K562 (cell line): Measurements from ENCODE around the gene NUCKS1. TPM values are rescaled to one million over a fixed set of nuclear protein-coding genes. Genes with fewer than 3 reads are reported as not detected.

Experiments
- ATAC-seq: fragments of 200-7000 bp; cut with Tn5 transposase; 3 replicates; pipeline ENCODE4 v1.9.1; 2020; ENCODE audit warnings: moderate library complexity
- BruUV-seq: library from RNA; stranded (reverse); fragments of 400-500 nt; replicated peaks from 2 replicates; lab custom pipeline; 2021; lab: Mats Ljungman, UMichigan
- CTCF ChIA-PET: fragments of 300-600 bp; formaldehyde crosslinking; extraction: SDS; loops from one replicate; lab custom pipeline; 2021; ENCODE audit warnings: low intra/inter-chr PET ratio; lab: Yijun Ruan, JAX
- POLR2A ChIA-PET: fragments of 300-600, 350-650 bp; sonication (Branson Sonifier 250); formaldehyde crosslinking; extraction: SDS; loops from one replicate; lab custom pipeline; 2021; ENCODE audit warnings: antibody characterized with exemption, inconsistent platforms; lab: Yijun Ruan, JAX
- DNase-seq, 4 experiments: peaks; one replicate each; pipeline versions ENCODE4 v3.0.0 to v3.0.0-alpha.2; 2011 to 2018; ENCODE audit warnings: low spot score in 3 of 4, mixed read lengths in 3 of 4; ENCODE audit errors: extremely low read depth in 1 of 4
- FAIRE-seq: peaks from 2 replicates; lab custom pipeline; 2011; peaks lifted over from hg19 to GRCh38; lab: Jason Lieb, UNC
- H2AFZ ChIP-seq: 2 replicates; pipeline ENCODE4 v1.6.0; 2011; ENCODE audit warnings: low read depth, low read length, control low read depth, inconsistent platforms
- H3K27ac ChIP-seq: fragments of 200-600 bp; 3 replicates; pipeline ENCODE4 v1.8.0; 2011; ENCODE audit warnings: low read depth, mild to moderate bottlenecking, control low read depth, inconsistent platforms, low read length, moderate library complexity, mixed read lengths; ENCODE audit errors: extremely low read depth
- H3K27me3 ChIP-seq, 2 experiments: fragments of 300-600 bp in 1 of 2; 2 replicates in 1 of 2; 3 replicates in 1 of 2; pipeline versions ENCODE4 v1.6.0 to v1.8.0; 2011; ENCODE audit warnings: inconsistent platforms in 2 of 2, low read length in 2 of 2, mild to moderate bottlenecking in 1 of 2, mixed read lengths in 1 of 2, moderate library complexity in 1 of 2; ENCODE audit not compliant: control insufficient read depth in 2 of 2, insufficient read depth in 2 of 2
- H3K36me3 ChIP-seq: fragments of 300-600 bp; 3 replicates; pipeline ENCODE4 v1.8.0; 2011; ENCODE audit warnings: mild to moderate bottlenecking, low read length, inconsistent platforms; ENCODE audit not compliant: control insufficient read depth, insufficient read depth
- H3K4me1 ChIP-seq, 2 experiments: fragments of 200-600 bp in 1 of 2; replicated peaks in 1 of 2; 2 replicates in 1 of 2; 3 replicates in 1 of 2; pipeline versions ENCODE4 v1.5.1 to v1.8.0; 2011; ENCODE audit warnings: inconsistent platforms in 2 of 2, low read length in 2 of 2, mild to moderate bottlenecking in 1 of 2, mixed read lengths in 1 of 2, moderate library complexity in 1 of 2; ENCODE audit not compliant: control insufficient read depth in 2 of 2, insufficient read depth in 2 of 2
- H3K4me2 ChIP-seq: 2 replicates; pipeline ENCODE4 v1.6.1; 2011; ENCODE audit warnings: low read length, control low read depth, inconsistent platforms, mixed read lengths; ENCODE audit not compliant: insufficient read depth
- H3K4me3 ChIP-seq: fragments of 200-600 bp; sonication (generic), shearing (Covaris generic); 2 replicates; pipeline ENCODE4 v1.5.1; 2016; ENCODE audit warnings: control low read depth, inconsistent platforms
- H3K79me2 ChIP-seq: fragments of 200-600 bp; 3 replicates; pipeline ENCODE4 v1.8.0; 2011; ENCODE audit warnings: low read length, inconsistent platforms; ENCODE audit not compliant: control insufficient read depth, insufficient read depth
- H3K9ac ChIP-seq, 2 experiments: 2 replicates each; pipeline versions ENCODE4 v1.6.0 to v1.6.1; 2011; ENCODE audit warnings: low read depth in 2 of 2, low read length in 2 of 2, control low read depth in 1 of 2, inconsistent platforms in 1 of 2, mild to moderate bottlenecking in 1 of 2, mixed read lengths in 1 of 2; ENCODE audit not compliant: insufficient read depth in 1 of 2
- H3K9me1 ChIP-seq: one replicate; pipeline ENCODE4 v1.6.0; 2011; ENCODE audit warnings: inconsistent platforms, mild to moderate bottlenecking, low read length, moderate library complexity; ENCODE audit not compliant: control insufficient read depth, insufficient read depth
- H3K9me3 ChIP-seq: replicated peaks from 2 replicates; pipeline ENCODE4 v1.5.1; 2011; ENCODE audit warnings: low read depth, low read length, inconsistent platforms; ENCODE audit not compliant: control insufficient read depth, insufficient read depth
- H4K20me1 ChIP-seq: replicated peaks from 2 replicates; pipeline ENCODE4 v1.6.1; 2011; ENCODE audit warnings: low read length, inconsistent platforms, mixed read lengths; ENCODE audit not compliant: control insufficient read depth, insufficient read depth
- KLF6 ChIP-seq: fragments of 250-450 bp; sonication (Bioruptor Pico); IDR thresholded peaks from 2 replicates; pipeline ENCODE4 v1.4.0; 2020; ENCODE audit warnings: mild to moderate bottlenecking, moderate library complexity, borderline replicate concordance
- MIER1 ChIP-seq: fragments of 450-650 bp; IDR thresholded peaks from 2 replicates; pipeline ENCODE4 v1.6.1; 2016; ENCODE audit warnings: antibody characterized with exemption, mild to moderate bottlenecking, low read depth
- MTA3 ChIP-seq: fragments of 450-650 bp; formaldehyde crosslinking; IDR thresholded peaks from 2 replicates; pipeline ENCODE4 v1.6.1; 2017; ENCODE audit warnings: mild to moderate bottlenecking, borderline replicate concordance
- NCOA1 ChIP-seq: fragments of 450-650 bp; IDR thresholded peaks from 2 replicates; pipeline ENCODE4 v1.6.1; 2016; ENCODE audit warnings: low read depth
- NCOR1 ChIP-seq: fragments of 450-650 bp; IDR thresholded peaks from 2 replicates; pipeline ENCODE4 v1.6.1; 2016; ENCODE audit warnings: mild to moderate bottlenecking, moderate library complexity
- RAD21 ChIP-seq, 2 experiments: fragments of 250-450 bp in 1 of 2; fragments of 450-650 bp in 1 of 2; sonication (Bioruptor Pico) in 1 of 2; formaldehyde crosslinking in 1 of 2; IDR thresholded peaks in 1 of 2; conservative IDR thresholded peaks in 1 of 2; 2 replicates each; pipeline versions ENCODE4 v1.4.0 to v1.8.0; 2020 to 2022; ENCODE audit warnings: mild to moderate bottlenecking in 2 of 2, moderate library complexity in 1 of 2
- RAD51 ChIP-seq: fragments of 450-650 bp; IDR thresholded peaks from 2 replicates; pipeline ENCODE4 v1.7.1; 2016; ENCODE audit warnings: low read depth, mild to moderate bottlenecking, borderline replicate concordance
- RCOR1 ChIP-seq, 2 experiments: IDR thresholded peaks; 2 replicates each; pipeline ENCODE4 v1.6.1; 2012; ENCODE audit warnings: low read depth in 2 of 2, low read length in 2 of 2, borderline replicate concordance in 1 of 2, improper control_type of control experiment in 1 of 2
- SMARCA4 ChIP-seq: fragments of 450-650 bp; IDR thresholded peaks from 2 replicates; pipeline ENCODE4 v1.6.1; 2016
- TAF1 ChIP-seq: IDR thresholded peaks from 2 replicates; pipeline ENCODE4 v1.6.1; 2011; ENCODE audit warnings: mild to moderate bottlenecking, low read length, moderate library complexity; ENCODE audit not compliant: insufficient read depth, control insufficient read depth, severe bottlenecking; ENCODE audit errors: extremely low read depth
- TCF7L2 ChIP-seq: fragments of 150-350 bp; IDR thresholded peaks from 2 replicates; pipeline ENCODE4 v1.6.1; 2016; ENCODE audit warnings: low read depth, mild to moderate bottlenecking, low read length, moderate library complexity
- XRCC4 ChIP-seq: IDR thresholded peaks from one replicate; pipeline ENCODE4 v1.6.1; 2011; ENCODE audit not compliant: insufficient read depth, insufficient read length; ENCODE audit errors: extremely low read depth
- ZNF12 ChIP-seq: sonication (generic); formaldehyde crosslinking; IDR thresholded peaks from 2 replicates; pipeline ENCODE4 v1.4.0; 2020; ENCODE audit warnings: mild to moderate bottlenecking, missing genetic modification reagents
- ZNF146 ChIP-seq: IDR thresholded peaks from one replicate; pipeline ENCODE4 v1.6.1; 2018; ENCODE audit warnings: missing compliant biosample characterization; ENCODE audit not compliant: unreplicated experiment
- WGBS: fragments of 100-300 bp; shearing (Covaris generic); methylation state at CpG from one replicate; pipeline ENCODE4 v1.1.6; 2016; ENCODE audit warnings: low coverage, mixed read lengths; ENCODE audit not compliant: insufficient coverage; ENCODE audit errors: missing lambda C conversion rate; 5-methylcytosine and 5-hydroxymethylcytosine counted together
- in situ Hi-C: fragments of 300-500 bp; cut with MboI; formaldehyde crosslinking; loops from 4 replicates; pipeline ENCODE4 v1.15.0; 2018; ENCODE audit warnings: inconsistent platforms, mixed read lengths
- intact Hi-C: fragments of 100-400 bp; cut with micrococcal nuclease; formaldehyde crosslinking; loops from 2 replicates; pipeline ENCODE4 v1.14.2; 2022
- polyA plus RNA-seq, 8 experiments: library from polyadenylated mRNA; depleted of rRNA in 4 of 8; stranded (reverse) in 5 of 8; unstranded in 3 of 8; fragments of >200 nt; fragmentation: Nextera tagmentation in 2 of 8; fragmentation: Illumina TruSeq in 1 of 8; extraction: Ambion mirVana in 2 of 8; extraction: Trizol in 1 of 8; gene quantifications; 2 replicates each; pipeline versions ENCODE4 v1.2.1 to v1.2.3, GENCODE V29; 2011 to 2014; ENCODE audit warnings: inconsistent platforms in 1 of 8, missing spikeins in 1 of 8
- total RNA-seq, 7 experiments: library from RNA; depleted of rRNA in 6 of 7; stranded (reverse); fragments of >200 nt in 6 of 7; fragmentation: Illumina TruSeq in 2 of 7; extraction: Trizol in 2 of 7; gene quantifications; 2 replicates each; pipeline versions ENCODE4 v1.2.1 to v1.2.3, GENCODE V29; 2011 to 2021; ENCODE audit warnings: low replicate concordance in 1 of 7
- TF ChIP-seq, protein P1 (sequence below): fragments of 450-650 bp; IDR thresholded peaks from 2 replicates; pipeline ENCODE4 v1.6.1; 2017; ENCODE audit warnings: antibody characterized with exemption, mild to moderate bottlenecking
- TF ChIP-seq, protein P2 (sequence below): fragments of 450-650 bp; IDR thresholded peaks from 2 replicates; pipeline ENCODE4 v1.6.1; 2018; ENCODE audit warnings: mild to moderate bottlenecking, low read depth; ENCODE audit not compliant: partially characterized antibody

NUCKS1 gene
- total and polyA plus RNA-seq, 9 of the 15 experiments (the other 6 are each of a cell fraction or from before 2014, with no cell fraction given) = 66.7 to 244 (median 149) TPM

DNA sequence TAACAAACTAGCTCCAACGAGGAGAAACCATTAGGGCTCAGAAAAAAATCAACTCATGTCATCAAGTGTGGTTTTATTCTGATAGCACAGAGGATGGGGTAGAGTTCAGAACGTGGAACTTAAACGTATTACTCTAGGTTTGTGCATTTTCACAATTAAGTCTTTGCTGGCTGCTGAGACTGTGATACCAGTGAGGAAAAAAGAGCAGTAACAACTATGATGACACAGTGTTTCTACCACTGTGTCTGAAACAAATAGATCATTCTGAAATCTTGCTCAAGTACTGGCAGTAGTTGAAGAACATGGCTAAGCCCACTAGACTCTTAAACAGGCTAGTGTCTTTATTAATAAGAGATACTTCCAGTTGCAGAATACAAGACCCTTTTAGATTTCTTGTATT, 31.0 kb downstream of the NUCKS1 start:
- Histone ChIP-seq H3K4me1 (no peaks in the 10 kb centered on the region), H3K9me3 (no peaks in the 10 kb centered on the region), H3K4me2 (no peak overlapping the region), H4K20me1 (no peaks in the 10 kb centered on the region), H3K36me3 (peaks cover 90% of the 10 kb centered on the region), H2AFZ (no peak overlapping the region), H3K9me1 (no peaks in the 10 kb centered on the region), H3K4me3 (no peak overlapping the region), H3K79me2 (no peaks in the 10 kb centered on the region), H3K27ac (no peak overlapping the region), H3K27me3 (no peaks in the 10 kb centered on the region), H3K9ac (no peak overlapping the region)
- TF ChIP-seq ZNF146 (CRISPR knock-in tag) (no peak), XRCC4 (no peak), TAF1 (no peak), TCF7L2 (no peak), MIER1 (no peak), MTA3 (no peak), ZNF12 (CRISPR knock-in tag) (no peak), RAD51 (no peak), SMARCA4 (no peak), KLF6 (CRISPR knock-in tag) (no peak), RCOR1 (IDR thresholded peaks at IDR 0.05; ENCODE audit: borderline replicate concordance in 1 of 2, low read depth in 2 of 2, low read length in 2 of 2) (no peak), NCOA1 (no peak), NCOR1 (no peak), RAD21 (CRISPR knock-in tag; conservative IDR thresholded peaks at IDR 0.05 in 1 of 2, IDR thresholded peaks at IDR 0.05 in 1 of 2) (no peak)
- TF ChIP-seq, protein P1, sequence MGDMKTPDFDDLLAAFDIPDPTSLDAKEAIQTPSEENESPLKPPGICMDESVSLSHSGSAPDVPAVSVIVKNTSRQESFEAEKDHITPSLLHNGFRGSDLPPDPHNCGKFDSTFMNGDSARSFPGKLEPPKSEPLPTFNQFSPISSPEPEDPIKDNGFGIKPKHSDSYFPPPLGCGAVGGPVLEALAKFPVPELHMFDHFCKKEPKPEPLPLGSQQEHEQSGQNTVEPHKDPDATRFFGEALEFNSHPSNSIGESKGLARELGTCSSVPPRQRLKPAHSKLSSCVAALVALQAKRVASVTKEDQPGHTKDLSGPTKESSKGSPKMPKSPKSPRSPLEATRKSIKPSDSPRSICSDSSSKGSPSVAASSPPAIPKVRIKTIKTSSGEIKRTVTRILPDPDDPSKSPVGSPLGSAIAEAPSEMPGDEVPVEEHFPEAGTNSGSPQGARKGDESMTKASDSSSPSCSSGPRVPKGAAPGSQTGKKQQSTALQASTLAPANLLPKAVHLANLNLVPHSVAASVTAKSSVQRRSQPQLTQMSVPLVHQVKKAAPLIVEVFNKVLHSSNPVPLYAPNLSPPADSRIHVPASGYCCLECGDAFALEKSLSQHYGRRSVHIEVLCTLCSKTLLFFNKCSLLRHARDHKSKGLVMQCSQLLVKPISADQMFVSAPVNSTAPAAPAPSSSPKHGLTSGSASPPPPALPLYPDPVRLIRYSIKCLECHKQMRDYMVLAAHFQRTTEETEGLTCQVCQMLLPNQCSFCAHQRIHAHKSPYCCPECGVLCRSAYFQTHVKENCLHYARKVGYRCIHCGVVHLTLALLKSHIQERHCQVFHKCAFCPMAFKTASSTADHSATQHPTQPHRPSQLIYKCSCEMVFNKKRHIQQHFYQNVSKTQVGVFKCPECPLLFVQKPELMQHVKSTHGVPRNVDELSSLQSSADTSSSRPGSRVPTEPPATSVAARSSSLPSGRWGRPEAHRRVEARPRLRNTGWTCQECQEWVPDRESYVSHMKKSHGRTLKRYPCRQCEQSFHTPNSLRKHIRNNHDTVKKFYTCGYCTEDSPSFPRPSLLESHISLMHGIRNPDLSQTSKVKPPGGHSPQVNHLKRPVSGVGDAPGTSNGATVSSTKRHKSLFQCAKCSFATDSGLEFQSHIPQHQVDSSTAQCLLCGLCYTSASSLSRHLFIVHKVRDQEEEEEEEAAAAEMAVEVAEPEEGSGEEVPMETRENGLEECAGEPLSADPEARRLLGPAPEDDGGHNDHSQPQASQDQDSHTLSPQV = no peak
- TF ChIP-seq, protein P2, sequence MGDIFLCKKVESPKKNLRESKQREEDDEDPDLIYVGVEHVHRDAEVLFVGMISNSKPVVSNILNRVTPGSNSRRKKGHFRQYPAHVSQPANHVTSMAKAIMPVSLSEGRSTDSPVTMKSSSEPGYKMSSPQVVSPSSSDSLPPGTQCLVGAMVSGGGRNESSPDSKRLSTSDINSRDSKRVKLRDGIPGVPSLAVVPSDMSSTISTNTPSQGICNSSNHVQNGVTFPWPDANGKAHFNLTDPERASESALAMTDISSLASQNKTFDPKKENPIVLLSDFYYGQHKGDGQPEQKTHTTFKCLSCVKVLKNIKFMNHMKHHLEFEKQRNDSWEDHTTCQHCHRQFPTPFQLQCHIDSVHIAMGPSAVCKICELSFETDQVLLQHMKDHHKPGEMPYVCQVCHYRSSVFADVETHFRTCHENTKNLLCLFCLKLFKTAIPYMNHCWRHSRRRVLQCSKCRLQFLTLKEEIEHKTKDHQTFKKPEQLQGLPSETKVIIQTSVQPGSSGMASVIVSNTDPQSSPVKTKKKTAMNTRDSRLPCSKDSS = no peak
- no TSS peak for BruUV-seq
- ATAC-seq = no peak
- in situ Hi-C loops (no loop called here), intact Hi-C loops (no loop called here)
- DNase-seq = no peak
- FAIRE-seq = no peak
- WGBS = 76% methylated on average over 3 of the region's 3 CpGs
- POLR2A ChIA-PET = interaction anchor here (0.6 kb wide), 1 partner anchor 132 kb away, joined by 3 read pairs; no protein-coding TSS in a partner anchor
- CTCF ChIA-PET = no interaction called here
